K562 (cell line): Measurements from ENCODE around the gene PHC1. TPM values are rescaled to one million over a fixed set of nuclear protein-coding genes. Genes with fewer than 3 reads are reported as not detected.

ENCODE experiments used
- ARHGAP35 ChIP-seq: fragments of 450-650 bp; IDR thresholded peaks from 2 replicates; pipeline ENCODE4 v1.6.1; 2018; ENCODE audit not compliant: partially characterized antibody
- CAMTA2 ChIP-seq: fragments of 250-450 bp; sonication (Bioruptor Pico); conservative IDR thresholded peaks from 2 replicates; pipeline ENCODE4 v1.5.1; 2022
- FOSL1 ChIP-seq: fragments of 200-800 bp; sonication (Bioruptor generic); conservative IDR thresholded peaks from 2 replicates; pipeline ENCODE4 v1.6.1; 2016; ENCODE audit warnings: missing genetic modification characterization, missing compliant biosample characterization
- GABPA ChIP-seq: fragments of 200-800 bp; sonication (Bioruptor generic); conservative IDR thresholded peaks from 2 replicates; pipeline ENCODE4 v1.6.1; 2016; ENCODE audit warnings: low read depth, missing genetic modification characterization, missing compliant biosample characterization
- HDAC3 ChIP-seq: fragments of 450-650 bp; IDR thresholded peaks from 2 replicates; pipeline ENCODE4 v1.6.1; 2018; ENCODE audit warnings: borderline replicate concordance, mild to moderate bottlenecking, moderate library complexity; ENCODE audit not compliant: partially characterized antibody
- JUN ChIP-seq, 2 experiments: sonication (generic) in 1 of 2; formaldehyde crosslinking in 1 of 2; IDR thresholded peaks; 2 replicates each; pipeline versions ENCODE4 v1.6.1 to v1.8.0; 2012 to 2022; ENCODE audit warnings: borderline replicate concordance in 2 of 2, mild to moderate bottlenecking in 2 of 2, improper control_type of control experiment in 1 of 2, low read depth in 1 of 2, low read length in 1 of 2, missing genetic modification reagents in 1 of 2
- NCOA1 ChIP-seq: fragments of 450-650 bp; IDR thresholded peaks from 2 replicates; pipeline ENCODE4 v1.6.1; 2016; ENCODE audit warnings: low read depth
- POLR2AphosphoS5 ChIP-seq: IDR thresholded peaks from 2 replicates; pipeline ENCODE4 v1.6.1; 2011; ENCODE audit warnings: mild to moderate bottlenecking, low read depth, low read length, moderate library complexity; ENCODE audit not compliant: control insufficient read depth, insufficient read depth
- RCOR1 ChIP-seq, 2 experiments: IDR thresholded peaks; 2 replicates each; pipeline ENCODE4 v1.6.1; 2012; ENCODE audit warnings: low read depth in 2 of 2, low read length in 2 of 2, borderline replicate concordance in 1 of 2, improper control_type of control experiment in 1 of 2
- TBP ChIP-seq: optimal IDR thresholded peaks from 2 replicates; pipeline ENCODE3; 2011; ENCODE audit warnings: low read depth, low read length, improper control_type of control experiment
- TRIM24 ChIP-seq, 2 experiments: fragments of 450-650 bp; IDR thresholded peaks; 2 replicates each; pipeline ENCODE4 v1.6.1; 2016
- ZNF3 ChIP-seq: fragments of 250-450 bp; sonication (Bioruptor Pico); IDR thresholded peaks from 2 replicates; pipeline ENCODE4 v1.5.0; 2021; ENCODE audit warnings: mild to moderate bottlenecking, moderate library complexity
- ZNF778 ChIP-seq: fragments of 450-650 bp; formaldehyde crosslinking; IDR thresholded peaks from 2 replicates; pipeline ENCODE4 v1.4.0; 2020; ENCODE audit warnings: mild to moderate bottlenecking, moderate library complexity
- polyA plus RNA-seq, 8 experiments: library from polyadenylated mRNA; depleted of rRNA in 4 of 8; stranded (reverse) in 5 of 8; unstranded in 3 of 8; fragments of >200 nt; fragmentation: Nextera tagmentation in 2 of 8; fragmentation: Illumina TruSeq in 1 of 8; extraction: Ambion mirVana in 2 of 8; extraction: Trizol in 1 of 8; gene quantifications; 2 replicates each; pipeline versions ENCODE4 v1.2.1 to v1.2.3, GENCODE V29; 2011 to 2014; ENCODE audit warnings: inconsistent platforms in 1 of 8, missing spikeins in 1 of 8
- total RNA-seq, 7 experiments: library from RNA; depleted of rRNA in 6 of 7; stranded (reverse); fragments of >200 nt in 6 of 7; fragmentation: Illumina TruSeq in 2 of 7; extraction: Trizol in 2 of 7; gene quantifications; 2 replicates each; pipeline versions ENCODE4 v1.2.1 to v1.2.3, GENCODE V29; 2011 to 2021; ENCODE audit warnings: low replicate concordance in 1 of 7
- TF ChIP-seq, protein P1 (sequence below): fragments of 450-650 bp; IDR thresholded peaks from 2 replicates; pipeline ENCODE4 v1.6.1; 2017; ENCODE audit warnings: antibody characterized with exemption
- TF ChIP-seq, protein P2 (sequence below): fragments of 250-450 bp; sonication (Bioruptor Pico); IDR thresholded peaks from 2 replicates; pipeline ENCODE4 v1.8.0; 2021; ENCODE audit warnings: borderline replicate concordance, mild to moderate bottlenecking, moderate library complexity; ENCODE audit not compliant: poor library complexity, severe bottlenecking
- TF ChIP-seq, protein P3 (sequence below): fragments of 450-650 bp; IDR thresholded peaks from 2 replicates; pipeline ENCODE4 v1.6.1; 2017; ENCODE audit warnings: antibody characterized with exemption, mild to moderate bottlenecking
- TF ChIP-seq, protein P4 (sequence below): IDR thresholded peaks from 2 replicates; pipeline ENCODE4 v1.6.1; 2011; ENCODE audit not compliant: insufficient read length; ENCODE audit errors: extremely low read depth
- TF ChIP-seq, protein P5 (sequence below): IDR thresholded peaks from 3 replicates; pipeline ENCODE4 v1.6.1; 2011; ENCODE audit warnings: borderline replicate concordance, mild to moderate bottlenecking; ENCODE audit not compliant: insufficient read length, insufficient read depth

Gene PHC1
- total and polyA plus RNA-seq, 9 of the 15 experiments (the other 6 are each of a cell fraction or from before 2014, with no cell fraction given): 1.9 to 13.7 (median 6.9) TPM

GRCh38 chr12:8887285-8887715 is 27.0 kb upstream of the PHC1 start (continued):
- TF ChIP-seq, protein P1, sequence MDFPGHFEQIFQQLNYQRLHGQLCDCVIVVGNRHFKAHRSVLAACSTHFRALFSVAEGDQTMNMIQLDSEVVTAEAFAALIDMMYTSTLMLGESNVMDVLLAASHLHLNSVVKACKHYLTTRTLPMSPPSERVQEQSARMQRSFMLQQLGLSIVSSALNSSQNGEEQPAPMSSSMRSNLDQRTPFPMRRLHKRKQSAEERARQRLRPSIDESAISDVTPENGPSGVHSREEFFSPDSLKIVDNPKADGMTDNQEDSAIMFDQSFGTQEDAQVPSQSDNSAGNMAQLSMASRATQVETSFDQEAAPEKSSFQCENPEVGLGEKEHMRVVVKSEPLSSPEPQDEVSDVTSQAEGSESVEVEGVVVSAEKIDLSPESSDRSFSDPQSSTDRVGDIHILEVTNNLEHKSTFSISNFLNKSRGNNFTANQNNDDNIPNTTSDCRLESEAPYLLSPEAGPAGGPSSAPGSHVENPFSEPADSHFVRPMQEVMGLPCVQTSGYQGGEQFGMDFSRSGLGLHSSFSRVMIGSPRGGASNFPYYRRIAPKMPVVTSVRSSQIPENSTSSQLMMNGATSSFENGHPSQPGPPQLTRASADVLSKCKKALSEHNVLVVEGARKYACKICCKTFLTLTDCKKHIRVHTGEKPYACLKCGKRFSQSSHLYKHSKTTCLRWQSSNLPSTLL: no peak
- TF ChIP-seq CAMTA2 (CRISPR knock-in tag) (no peak), FOSL1 (tag) (peak; percentile 66), NCOA1 (peak; percentile 57; the same call in 1 of the 2 replicates), POLR2AphosphoS5 (peak; percentile 86), RCOR1 (IDR thresholded peaks at IDR 0.05; ENCODE audit: borderline replicate concordance in 1 of 2, low read depth in 2 of 2, low read length in 2 of 2) (peak; percentile 34 to 67; a peak in 1 of 4 replicates), GABPA (tag) (peak; percentile 21; the same call in 1 of the 2 replicates), HDAC3 (peak; percentile 62), TRIM24 (IDR thresholded peaks at IDR 0.05) (peak; percentile 92 to 95), ZNF3 (no peak), JUN (IDR thresholded peaks at IDR 0.05; ENCODE audit: borderline replicate concordance, low read depth, low read length) (0 out of 2 replicates have a peak, but pooled peaks have one; percentile 40), JUN (CRISPR knock-in tag; IDR thresholded peaks at IDR 0.05; ENCODE audit: borderline replicate concordance) (no peak), ARHGAP35 (no peak), TBP (no peak), ZNF778 (CRISPR knock-in tag) (no peak)
- TF ChIP-seq, protein P2, sequence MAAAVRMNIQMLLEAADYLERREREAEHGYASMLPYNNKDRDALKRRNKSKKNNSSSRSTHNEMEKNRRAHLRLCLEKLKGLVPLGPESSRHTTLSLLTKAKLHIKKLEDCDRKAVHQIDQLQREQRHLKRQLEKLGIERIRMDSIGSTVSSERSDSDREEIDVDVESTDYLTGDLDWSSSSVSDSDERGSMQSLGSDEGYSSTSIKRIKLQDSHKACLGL (CRISPR knock-in tag): no peak
- TF ChIP-seq, protein P3, sequence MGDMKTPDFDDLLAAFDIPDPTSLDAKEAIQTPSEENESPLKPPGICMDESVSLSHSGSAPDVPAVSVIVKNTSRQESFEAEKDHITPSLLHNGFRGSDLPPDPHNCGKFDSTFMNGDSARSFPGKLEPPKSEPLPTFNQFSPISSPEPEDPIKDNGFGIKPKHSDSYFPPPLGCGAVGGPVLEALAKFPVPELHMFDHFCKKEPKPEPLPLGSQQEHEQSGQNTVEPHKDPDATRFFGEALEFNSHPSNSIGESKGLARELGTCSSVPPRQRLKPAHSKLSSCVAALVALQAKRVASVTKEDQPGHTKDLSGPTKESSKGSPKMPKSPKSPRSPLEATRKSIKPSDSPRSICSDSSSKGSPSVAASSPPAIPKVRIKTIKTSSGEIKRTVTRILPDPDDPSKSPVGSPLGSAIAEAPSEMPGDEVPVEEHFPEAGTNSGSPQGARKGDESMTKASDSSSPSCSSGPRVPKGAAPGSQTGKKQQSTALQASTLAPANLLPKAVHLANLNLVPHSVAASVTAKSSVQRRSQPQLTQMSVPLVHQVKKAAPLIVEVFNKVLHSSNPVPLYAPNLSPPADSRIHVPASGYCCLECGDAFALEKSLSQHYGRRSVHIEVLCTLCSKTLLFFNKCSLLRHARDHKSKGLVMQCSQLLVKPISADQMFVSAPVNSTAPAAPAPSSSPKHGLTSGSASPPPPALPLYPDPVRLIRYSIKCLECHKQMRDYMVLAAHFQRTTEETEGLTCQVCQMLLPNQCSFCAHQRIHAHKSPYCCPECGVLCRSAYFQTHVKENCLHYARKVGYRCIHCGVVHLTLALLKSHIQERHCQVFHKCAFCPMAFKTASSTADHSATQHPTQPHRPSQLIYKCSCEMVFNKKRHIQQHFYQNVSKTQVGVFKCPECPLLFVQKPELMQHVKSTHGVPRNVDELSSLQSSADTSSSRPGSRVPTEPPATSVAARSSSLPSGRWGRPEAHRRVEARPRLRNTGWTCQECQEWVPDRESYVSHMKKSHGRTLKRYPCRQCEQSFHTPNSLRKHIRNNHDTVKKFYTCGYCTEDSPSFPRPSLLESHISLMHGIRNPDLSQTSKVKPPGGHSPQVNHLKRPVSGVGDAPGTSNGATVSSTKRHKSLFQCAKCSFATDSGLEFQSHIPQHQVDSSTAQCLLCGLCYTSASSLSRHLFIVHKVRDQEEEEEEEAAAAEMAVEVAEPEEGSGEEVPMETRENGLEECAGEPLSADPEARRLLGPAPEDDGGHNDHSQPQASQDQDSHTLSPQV: peak; percentile 71; the same call in 1 of the 2 replicates
- TF ChIP-seq, protein P4, sequence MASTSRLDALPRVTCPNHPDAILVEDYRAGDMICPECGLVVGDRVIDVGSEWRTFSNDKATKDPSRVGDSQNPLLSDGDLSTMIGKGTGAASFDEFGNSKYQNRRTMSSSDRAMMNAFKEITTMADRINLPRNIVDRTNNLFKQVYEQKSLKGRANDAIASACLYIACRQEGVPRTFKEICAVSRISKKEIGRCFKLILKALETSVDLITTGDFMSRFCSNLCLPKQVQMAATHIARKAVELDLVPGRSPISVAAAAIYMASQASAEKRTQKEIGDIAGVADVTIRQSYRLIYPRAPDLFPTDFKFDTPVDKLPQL: no peak
- TF ChIP-seq, protein P5, sequence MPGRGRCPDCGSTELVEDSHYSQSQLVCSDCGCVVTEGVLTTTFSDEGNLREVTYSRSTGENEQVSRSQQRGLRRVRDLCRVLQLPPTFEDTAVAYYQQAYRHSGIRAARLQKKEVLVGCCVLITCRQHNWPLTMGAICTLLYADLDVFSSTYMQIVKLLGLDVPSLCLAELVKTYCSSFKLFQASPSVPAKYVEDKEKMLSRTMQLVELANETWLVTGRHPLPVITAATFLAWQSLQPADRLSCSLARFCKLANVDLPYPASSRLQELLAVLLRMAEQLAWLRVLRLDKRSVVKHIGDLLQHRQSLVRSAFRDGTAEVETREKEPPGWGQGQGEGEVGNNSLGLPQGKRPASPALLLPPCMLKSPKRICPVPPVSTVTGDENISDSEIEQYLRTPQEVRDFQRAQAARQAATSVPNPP: no peak
